Type B pancreatic cell (in vitro differentiated cells): ENCODE measurements around the gene RNF152. TPM values are rescaled to one million over a fixed set of nuclear protein-coding genes. Genes with fewer than 3 reads are reported as not detected.

Experiments
- DNase-seq: peaks from one replicate; pipeline ENCODE4 v3.0.0; 2021; ENCODE audit warnings: mixed read lengths; ENCODE audit not compliant: unreplicated experiment; ENCODE audit errors: extremely low spot score
- H3K27ac Mint-ChIP-seq: 2 replicates; pipeline ENCODE4 v1.8.0; 2021; ENCODE audit warnings: mild to moderate bottlenecking, mixed read lengths
- H3K27me3 Mint-ChIP-seq: 2 replicates; pipeline ENCODE4 v1.8.0; 2021; ENCODE audit warnings: mixed read lengths
- H3K36me3 Mint-ChIP-seq: 2 replicates; pipeline ENCODE4 v1.8.0; 2021; ENCODE audit warnings: mixed read lengths
- H3K4me1 Mint-ChIP-seq: one replicate; pipeline ENCODE4 v1.8.0; 2021; ENCODE audit warnings: mixed read lengths; ENCODE audit not compliant: unreplicated experiment
- H3K4me3 Mint-ChIP-seq: 2 replicates; pipeline ENCODE4 v1.8.0; 2021; ENCODE audit warnings: mild to moderate bottlenecking, mixed read lengths
- H3K9me3 Mint-ChIP-seq: 2 replicates; pipeline ENCODE4 v1.8.0; 2021; ENCODE audit warnings: mixed read lengths
- CTCF ChIP-seq: fragments of 200-600 bp; sonication (generic); conservative IDR thresholded peaks from 2 replicates; pipeline ENCODE4 v1.5.0; 2021; ENCODE audit warnings: antibody characterized with exemption, mild to moderate bottlenecking
- total RNA-seq: library from RNA; stranded (reverse); gene quantifications from 2 replicates; pipeline ENCODE4 v1.2.1, GENCODE V29; 2021; ENCODE audit warnings: low replicate concordance

RNF152 gene
- total RNA-seq, 1 donor from 2014 or later = 23.6 TPM

GRCh38 chr18:61854578-61855448, 38.0 kb downstream of the RNF152 start:
- no peak overlapping the region for H3K27ac Mint-ChIP-seq
- no peaks in the 10 kb centered on the region for H3K27me3 Mint-ChIP-seq
- peaks cover 44% of the 10 kb centered on the region for H3K4me1 Mint-ChIP-seq
- no peak for DNase-seq
- H3K36me3 Mint-ChIP-seq = peaks cover 22% of the 10 kb centered on the region
- H3K4me3 Mint-ChIP-seq = no peak overlapping the region
- TF ChIP-seq CTCF = no peak
- no peaks in the 10 kb centered on the region for H3K9me3 Mint-ChIP-seq

GRCh38 chr18:61853855-61854254, 39.0 kb downstream of the RNF152 start:
- TF ChIP-seq CTCF = no peak
- no peak for DNase-seq
- H3K27ac Mint-ChIP-seq = peak overlapping the region; percentile 13
- H3K36me3 Mint-ChIP-seq = peaks cover 19% of the 10 kb centered on the region
- H3K27me3 Mint-ChIP-seq = no peaks in the 10 kb centered on the region
- no peaks in the 10 kb centered on the region for H3K9me3 Mint-ChIP-seq
- H3K4me3 Mint-ChIP-seq = no peak overlapping the region
- peaks cover 44% of the 10 kb centered on the region for H3K4me1 Mint-ChIP-seq

GRCh38 chr18:61852496-61852895, 40.3 kb downstream of the RNF152 start:
- TF ChIP-seq CTCF = no peak
- Mint-ChIP-seq H3K27ac (no peak overlapping the region), H3K27me3 (no peaks in the 10 kb centered on the region), H3K36me3 (peaks cover 21% of the 10 kb centered on the region), H3K4me3 (no peak overlapping the region), H3K9me3 (no peaks in the 10 kb centered on the region), H3K4me1 (peaks cover 38% of the 10 kb centered on the region)
- DNase-seq = no peak

GRCh38 chr18:61851940-61852451, 40.8 kb downstream of the RNF152 start:
- Mint-ChIP-seq H3K27me3 (no peaks in the 10 kb centered on the region), H3K27ac (no peak overlapping the region), H3K4me3 (no peak overlapping the region), H3K9me3 (no peaks in the 10 kb centered on the region), H3K4me1 (peaks cover 36% of the 10 kb centered on the region), H3K36me3 (peaks cover 21% of the 10 kb centered on the region)
- TF ChIP-seq CTCF = no peak
- no peak for DNase-seq

- no peak overlapping the region for H3K27ac Mint-ChIP-seq
- H3K4me1 Mint-ChIP-seq = peaks cover 30% of the 10 kb centered on the region
- no peak for DNase-seq
- H3K36me3 Mint-ChIP-seq = peaks cover 22% of the 10 kb centered on the region
- TF ChIP-seq CTCF = no peak
- H3K9me3 Mint-ChIP-seq = no peaks in the 10 kb centered on the region
- no peaks in the 10 kb centered on the region for H3K27me3 Mint-ChIP-seq
- no peak overlapping the region for H3K4me3 Mint-ChIP-seq
Observed at GRCh38 chr18:61851279-61851678, 41.5 kb downstream of the RNF152 start.
